GM19324 (cell line): Measurements from ENCODE around the gene NANOS3.
A peak's percentile ranks its signal among the peaks of the same experiment; 100 is the strongest.
"Not testable (repeated sequence)": the region's sequence is repeated elsewhere in the genome, so short reads cannot be mapped to it uniquely, and the experiment has no call there.

Experiments
- ATAC-seq: cut with Tn5 transposase; IDR thresholded peaks from one replicate; pipeline ENCODE4 v1.9.1; 2021; ENCODE audit warnings: mild to moderate bottlenecking, moderate library complexity; ENCODE audit not compliant: unreplicated experiment, low FRiP score

NANOS3 gene

GRCh38 chr19:13842291-13843103, 34.4 kb upstream of the NANOS3 start:
- ATAC-seq = peak; percentile 39

- no peak for ATAC-seq
These were observed 33.6 kb upstream of the NANOS3 start for GRCh38 chr19:13843104-13843921.

- ATAC-seq = no peak
These were observed 32.8 kb upstream of the NANOS3 start for GRCh38 chr19:13844130-13844631.

GRCh38 chr19:13846557-13847406, 30.2 kb upstream of the NANOS3 start:
- ATAC-seq = peak; percentile 45

- ATAC-seq = no peak
These were observed 29.3 kb upstream of the NANOS3 start for GRCh38 chr19:13847407-13848339.

GRCh38 chr19:13848340-13848677, 28.6 kb upstream of the NANOS3 start:
- no peak for ATAC-seq

GRCh38 chr19:13848798-13849676, 27.9 kb upstream of the NANOS3 start:
- ATAC-seq = no peak

- ATAC-seq = no peak
These were observed 26.7 kb upstream of the NANOS3 start for GRCh38 chr19:13849991-13850909.

- ATAC-seq = no peak
These were observed 25.8 kb upstream of the NANOS3 start for GRCh38 chr19:13850910-13851733.

- not testable (repeated sequence) for ATAC-seq
These were observed 25.2 kb upstream of the NANOS3 start for GRCh38 chr19:13851734-13852114.

- not testable (repeated sequence) for ATAC-seq
These were observed 24.7 kb upstream of the NANOS3 start for GRCh38 chr19:13852171-13852707.

GRCh38 chr19:13856497-13856896, 20.4 kb upstream of the NANOS3 start:
- no peak for ATAC-seq

GRCh38 chr19:13859361-13859880, 17.5 kb upstream of the NANOS3 start:
- no peak for ATAC-seq

GRCh38 chr19:13860679-13861391, 16.1 kb upstream of the NANOS3 start:
- no peak for ATAC-seq

- ATAC-seq = peak; percentile 12
These were observed 15.6 kb upstream of the NANOS3 start for GRCh38 chr19:13861392-13861713.
